ENCODE results near the gene ZNF467.

DNA sequence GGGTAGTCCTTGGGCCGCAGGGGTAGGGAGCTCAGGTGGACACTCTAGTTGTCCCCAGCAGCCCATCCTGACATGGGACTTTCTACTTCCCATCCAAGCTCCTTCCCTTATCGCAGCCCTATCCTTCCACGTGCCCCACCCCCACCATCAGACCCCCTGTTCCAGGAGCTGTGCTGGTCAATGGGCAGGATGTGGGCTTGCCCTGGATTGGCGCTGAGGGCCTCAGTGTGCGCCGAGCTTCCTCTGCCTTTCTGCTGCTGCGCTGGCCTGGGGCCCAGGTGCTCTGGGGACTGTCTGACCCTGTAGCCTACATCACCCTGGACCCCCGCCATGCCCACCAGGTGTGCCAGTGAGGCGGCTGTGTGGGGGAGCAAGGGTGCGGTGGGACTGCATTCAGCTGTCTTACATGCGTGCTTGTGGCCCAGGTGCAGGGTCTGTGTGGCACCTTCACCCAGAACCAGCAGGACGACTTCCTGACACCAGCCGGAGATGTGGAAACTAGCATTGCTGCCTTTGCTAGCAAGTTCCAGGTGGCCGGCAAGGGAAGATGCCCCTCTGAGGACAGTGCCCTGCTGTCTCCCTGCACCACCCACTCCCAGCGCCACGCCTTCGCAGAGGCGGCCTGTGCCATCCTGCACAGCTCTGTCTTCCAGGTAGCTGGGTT is 9.4 kb upstream of the ZNF467 start:
- TF ChIP-seq, protein P1, sequence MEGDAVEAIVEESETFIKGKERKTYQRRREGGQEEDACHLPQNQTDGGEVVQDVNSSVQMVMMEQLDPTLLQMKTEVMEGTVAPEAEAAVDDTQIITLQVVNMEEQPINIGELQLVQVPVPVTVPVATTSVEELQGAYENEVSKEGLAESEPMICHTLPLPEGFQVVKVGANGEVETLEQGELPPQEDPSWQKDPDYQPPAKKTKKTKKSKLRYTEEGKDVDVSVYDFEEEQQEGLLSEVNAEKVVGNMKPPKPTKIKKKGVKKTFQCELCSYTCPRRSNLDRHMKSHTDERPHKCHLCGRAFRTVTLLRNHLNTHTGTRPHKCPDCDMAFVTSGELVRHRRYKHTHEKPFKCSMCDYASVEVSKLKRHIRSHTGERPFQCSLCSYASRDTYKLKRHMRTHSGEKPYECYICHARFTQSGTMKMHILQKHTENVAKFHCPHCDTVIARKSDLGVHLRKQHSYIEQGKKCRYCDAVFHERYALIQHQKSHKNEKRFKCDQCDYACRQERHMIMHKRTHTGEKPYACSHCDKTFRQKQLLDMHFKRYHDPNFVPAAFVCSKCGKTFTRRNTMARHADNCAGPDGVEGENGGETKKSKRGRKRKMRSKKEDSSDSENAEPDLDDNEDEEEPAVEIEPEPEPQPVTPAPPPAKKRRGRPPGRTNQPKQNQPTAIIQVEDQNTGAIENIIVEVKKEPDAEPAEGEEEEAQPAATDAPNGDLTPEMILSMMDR (IDR thresholded peaks at IDR 0.05) = no peak
- TF ChIP-seq POLR2A (IDR thresholded peaks at IDR 0.05) = no peak

Data from body of pancreas (tissue), 4 donors.